Testis (tissue), 3 donors: ENCODE data around the gene TAS2R16. TPM values are rescaled to one million over a fixed set of nuclear protein-coding genes. Genes with fewer than 3 reads are reported as not detected.

Experiments used
- DNase-seq: peaks from one replicate; pipeline ENCODE4 v3.0.0-alpha.2; 2019
- H3K27ac ChIP-seq, 2 donors: fragments of 200-600 bp; sonication (generic); one replicate each; pipeline ENCODE4 v1.5.1; 2019
- H3K27me3 ChIP-seq: fragments of 200-600 bp; sonication (generic); one replicate; pipeline ENCODE4 v1.5.1; 2019
- H3K36me3 ChIP-seq: fragments of 200-600 bp; sonication (generic); one replicate; pipeline ENCODE4 v1.5.1; 2017; ENCODE audit warnings: low read depth; ENCODE audit errors: missing control alignments
- H3K4me1 ChIP-seq: fragments of 200-600 bp; sonication (generic); one replicate; pipeline ENCODE4 v1.5.1; 2019
- H3K4me3 ChIP-seq, 2 donors: fragments of 200-600 bp; sonication (generic); one replicate each; pipeline ENCODE4 v1.5.1; 2017 to 2019
- H3K9me3 ChIP-seq: fragments of 200-600 bp; sonication (generic); one replicate; pipeline ENCODE4 v1.5.1; 2017
- POLR2A ChIP-seq: fragments of 450-650 bp; IDR thresholded peaks from one replicate; pipeline ENCODE4 v1.6.1; 2017; ENCODE audit warnings: antibody characterized with exemption, mild to moderate bottlenecking, moderate library complexity
- WGBS, 2 donors: methylation state at CpG; one replicate each; pipeline ENCODE4 v1.1.5; 2018; 5-methylcytosine and 5-hydroxymethylcytosine counted together
- intact Hi-C: fragments of 100-400 bp; cut with DNase I; formaldehyde crosslinking; loops from one replicate; pipeline ENCODE4 v1.15.1; 2023; ENCODE audit warnings: low total_unique reads
- polyA plus RNA-seq: library from polyadenylated mRNA; stranded (reverse); fragments of 350-450 nt; fragmentation: Illumina TruSeq; extraction: RNeasy Lipid Tissue Mini Kit (QIAGEN cat#74804); gene quantifications from one replicate; pipeline ENCODE4 v1.2.3, GENCODE V29; 2014; ENCODE audit warnings: low read depth, low replicate concordance; ENCODE audit not compliant: insufficient read depth
- total RNA-seq, 2 donors: library from RNA; depleted of rRNA; stranded (reverse); fragments of >200 nt; gene quantifications; one replicate each; pipeline ENCODE4 v1.2.3, GENCODE V29; 2016
- TF ChIP-seq, protein P1 (sequence below), 3 experiments: fragments of 450-650 bp in 2 of 3; fragments of 200-600 bp in 1 of 3; sonication (generic) in 1 of 3; IDR thresholded peaks; one replicate each; pipeline ENCODE4 v1.5.1; 2016 to 2019; ENCODE audit warnings: antibody characterized with exemption in 3 of 3, mild to moderate bottlenecking in 2 of 3, moderate library complexity in 1 of 3

Gene TAS2R16
- total and polyA plus RNA-seq, 3 donors from 2014 or later, result not detected

- no peaks in the 10 kb centered on the region for H3K27me3 ChIP-seq
- no peaks in the 10 kb centered on the region for H3K9me3 ChIP-seq
- H3K36me3 ChIP-seq, result no peaks in the 10 kb centered on the region
- intact Hi-C loops, result no loop called here
- H3K27ac ChIP-seq, result no peak overlapping the region
- 91 to 94% methylated on average over 1 of the region's 1 CpG for WGBS, 2 donors
- H3K4me3 ChIP-seq, result no peak overlapping the region
- no peak for DNase-seq
- TF ChIP-seq, protein P1, sequence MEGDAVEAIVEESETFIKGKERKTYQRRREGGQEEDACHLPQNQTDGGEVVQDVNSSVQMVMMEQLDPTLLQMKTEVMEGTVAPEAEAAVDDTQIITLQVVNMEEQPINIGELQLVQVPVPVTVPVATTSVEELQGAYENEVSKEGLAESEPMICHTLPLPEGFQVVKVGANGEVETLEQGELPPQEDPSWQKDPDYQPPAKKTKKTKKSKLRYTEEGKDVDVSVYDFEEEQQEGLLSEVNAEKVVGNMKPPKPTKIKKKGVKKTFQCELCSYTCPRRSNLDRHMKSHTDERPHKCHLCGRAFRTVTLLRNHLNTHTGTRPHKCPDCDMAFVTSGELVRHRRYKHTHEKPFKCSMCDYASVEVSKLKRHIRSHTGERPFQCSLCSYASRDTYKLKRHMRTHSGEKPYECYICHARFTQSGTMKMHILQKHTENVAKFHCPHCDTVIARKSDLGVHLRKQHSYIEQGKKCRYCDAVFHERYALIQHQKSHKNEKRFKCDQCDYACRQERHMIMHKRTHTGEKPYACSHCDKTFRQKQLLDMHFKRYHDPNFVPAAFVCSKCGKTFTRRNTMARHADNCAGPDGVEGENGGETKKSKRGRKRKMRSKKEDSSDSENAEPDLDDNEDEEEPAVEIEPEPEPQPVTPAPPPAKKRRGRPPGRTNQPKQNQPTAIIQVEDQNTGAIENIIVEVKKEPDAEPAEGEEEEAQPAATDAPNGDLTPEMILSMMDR (IDR thresholded peaks at IDR 0.05), result no peak
- TF ChIP-seq POLR2A, result no peak
- no peaks in the 10 kb centered on the region for H3K4me1 ChIP-seq
Measured at GRCh38 chr7:122983261-122983660, 12.2 kb downstream of the TAS2R16 start.

DNA sequence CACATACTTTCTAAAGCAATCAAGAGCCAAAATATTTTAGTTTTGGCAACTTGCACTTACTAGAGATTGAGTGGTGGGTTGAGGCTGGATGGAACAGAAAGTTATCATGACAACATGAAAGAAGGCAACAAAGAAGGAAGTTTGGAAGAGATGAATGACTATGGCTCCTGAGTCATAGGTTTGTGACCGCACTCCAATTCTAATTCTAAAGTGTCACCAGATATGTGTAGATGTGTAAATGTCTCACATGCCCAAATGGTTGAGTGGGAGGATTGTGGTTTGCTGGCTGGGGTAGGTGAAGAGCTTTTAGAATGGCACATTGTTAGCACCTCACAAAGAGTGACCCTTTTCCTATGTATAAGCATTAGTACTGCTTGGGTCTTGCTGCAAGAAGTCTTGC, 20.2 kb downstream of the TAS2R16 start:
- Histone ChIP-seq H3K4me1 (no peaks in the 10 kb centered on the region), H3K27me3 (no peaks in the 10 kb centered on the region), H3K9me3 (no peaks in the 10 kb centered on the region), H3K36me3 (no peaks in the 10 kb centered on the region), H3K27ac (no peak overlapping the region), H3K4me3 (no peak overlapping the region)
- intact Hi-C loops, result no loop called here
- WGBS, 2 donors, result 83 to 100% methylated on average over 1 of the region's 1 CpG
- TF ChIP-seq POLR2A, result no peak
- no peak for DNase-seq

- Histone ChIP-seq H3K4me3 (no peak overlapping the region), H3K9me3 (no peaks in the 10 kb centered on the region), H3K4me1 (no peaks in the 10 kb centered on the region), H3K27ac (no peak overlapping the region), H3K36me3 (no peaks in the 10 kb centered on the region), H3K27me3 (no peaks in the 10 kb centered on the region)
- TF ChIP-seq POLR2A, result no peak
- TF ChIP-seq, protein P1 (IDR thresholded peaks at IDR 0.05), result no peak
- 70 to 75% methylated on average over 2 of the region's 2 CpGs for WGBS, 2 donors
- no peak for DNase-seq
- intact Hi-C loops, result no loop called here
Measured at GRCh38 chr7:122974229-122974628, 21.3 kb downstream of the TAS2R16 start.

GRCh38 chr7:122972056-122972455, 23.4 kb downstream of the TAS2R16 start:
- H3K36me3 ChIP-seq, result no peaks in the 10 kb centered on the region
- TF ChIP-seq, protein P1 (IDR thresholded peaks at IDR 0.05), result no peak
- no peak for TF ChIP-seq POLR2A
- DNase-seq, result no peak
- H3K27ac ChIP-seq, result no peak overlapping the region
- H3K27me3 ChIP-seq, result no peaks in the 10 kb centered on the region
- no peak overlapping the region for H3K4me3 ChIP-seq
- no peaks in the 10 kb centered on the region for H3K9me3 ChIP-seq
- 75 to 86% methylated on average over 6 of the region's 6 CpGs for WGBS, 2 donors
- no peaks in the 10 kb centered on the region for H3K4me1 ChIP-seq
- intact Hi-C loops, result no loop called here

GRCh38 chr7:122970740-122971725, 24.5 kb downstream of the TAS2R16 start:
- no peaks in the 10 kb centered on the region for H3K36me3 ChIP-seq
- no peaks in the 10 kb centered on the region for H3K9me3 ChIP-seq
- no peak overlapping the region for H3K4me3 ChIP-seq
- intact Hi-C loops, result no loop called here
- TF ChIP-seq POLR2A, result no peak
- TF ChIP-seq, protein P1 (IDR thresholded peaks at IDR 0.05), result no peak
- H3K27me3 ChIP-seq, result no peaks in the 10 kb centered on the region
- no peaks in the 10 kb centered on the region for H3K4me1 ChIP-seq
- no peak for DNase-seq
- no peak overlapping the region for H3K27ac ChIP-seq
- 73 to 87% methylated on average over 5 to 6 of the region's 6 CpGs for WGBS, 2 donors
